ENCODE measurements around the gene GRPEL2. TPM values are rescaled to one million over a fixed set of nuclear protein-coding genes. Genes with fewer than 3 reads are reported as not detected.

The GRPEL2 gene
- total and polyA plus RNA-seq, 2 experiments from 2014 or later, result 20.2 to 62.2 TPM

GRCh38 chr5:149313151-149313841, 32.0 kb upstream of the GRPEL2 start (continued):
- TF ChIP-seq ZNF331 (CRISPR knock-in tag; IDR thresholded peaks at IDR 0.05; ENCODE audit: low read depth), result no peak
- no peak for TF ChIP-seq ETS1 (IDR thresholded peaks at IDR 0.05)
- TF ChIP-seq EZH2 (IDR thresholded peaks at IDR 0.05; ENCODE audit: low read depth, unreplicated experiment), result no peak

GRCh38 chr5:149314571-149315111, 30.7 kb upstream of the GRPEL2 start:
- no peak overlapping the region for H3K4me2 ChIP-seq
- no peaks in the 10 kb centered on the region for H4K20me1 ChIP-seq (replicated peaks; ENCODE audit: insufficient read depth)
- Mint-ChIP-seq H3K4me1 (peaks cover 19% of the 10 kb centered on the region), H3K36me3 (ENCODE audit: low read depth) (no peaks in the 10 kb centered on the region), H3K4me3 (no peak overlapping the region), H3K9me3 (no peaks in the 10 kb centered on the region), H3K27ac (no peak overlapping the region), H3K27me3 (ENCODE audit: insufficient read depth, low read depth, poor library complexity) (peaks cover 2% of the 10 kb centered on the region)
- TF ChIP-seq POLR2AphosphoS5 (IDR thresholded peaks at IDR 0.05; ENCODE audit: low read depth), result no peak
- TF ChIP-seq CTCF (conservative IDR thresholded peaks at IDR 0.05; ENCODE audit: low read depth in 2 of 2), result peak; percentile 11 to 28; a peak in 2 of 4 replicates
- no peak for TF ChIP-seq EZH2 (IDR thresholded peaks at IDR 0.05; ENCODE audit: low read depth, unreplicated experiment)
- no peaks in the 10 kb centered on the region for H3K36me3 ChIP-seq (ENCODE audit: insufficient read depth)
- no peaks in the 10 kb centered on the region for H3K79me2 ChIP-seq (replicated peaks; ENCODE audit: insufficient read depth)
- no peaks in the 10 kb centered on the region for H3K4me1 ChIP-seq (ENCODE audit: insufficient read depth)
- no peaks in the 10 kb centered on the region for H3K9me2 ChIP-seq (ENCODE audit: insufficient read depth)
- H3F3A ChIP-seq (replicated peaks; ENCODE audit: low read depth), result no peaks in the 10 kb centered on the region
- H3K27me3 ChIP-seq (ENCODE audit: insufficient read depth), result no peaks in the 10 kb centered on the region
- H2AFZ ChIP-seq, result no peak overlapping the region
- DNase-seq (ENCODE audit: low spot score) (no peak), ATAC-seq (no peak)
- no peak overlapping the region for H3K27ac ChIP-seq (ENCODE audit: low read depth)
- H3K4me3 ChIP-seq, result no peak overlapping the region

GRCh38 chr5:149315753-149316152, 29.5 kb upstream of the GRPEL2 start:
- no peaks in the 10 kb centered on the region for H3K36me3 ChIP-seq (ENCODE audit: insufficient read depth)
- no peak overlapping the region for H3K27ac ChIP-seq (ENCODE audit: low read depth)
- H3K4me3 ChIP-seq, result no peak overlapping the region
- no peaks in the 10 kb centered on the region for H3K27me3 ChIP-seq (ENCODE audit: insufficient read depth)
- peaks cover 14% of the 10 kb centered on the region for H3K4me1 Mint-ChIP-seq
- H4K20me1 ChIP-seq (replicated peaks; ENCODE audit: insufficient read depth), result no peaks in the 10 kb centered on the region
- no peaks in the 10 kb centered on the region for H3K79me2 ChIP-seq (replicated peaks; ENCODE audit: insufficient read depth)
- no peak for DNase-seq (ENCODE audit: low spot score)
- H3K4me1 ChIP-seq (ENCODE audit: insufficient read depth), result no peaks in the 10 kb centered on the region
- H3K9me3 Mint-ChIP-seq, result no peaks in the 10 kb centered on the region
- H3K27ac Mint-ChIP-seq, result no peak overlapping the region
- no peaks in the 10 kb centered on the region for H3K36me3 Mint-ChIP-seq (ENCODE audit: low read depth)
- peaks cover 2% of the 10 kb centered on the region for H3K27me3 Mint-ChIP-seq (ENCODE audit: insufficient read depth, low read depth, poor library complexity)
- H3K9me2 ChIP-seq (ENCODE audit: insufficient read depth), result no peaks in the 10 kb centered on the region
- no peaks in the 10 kb centered on the region for H3F3A ChIP-seq (replicated peaks; ENCODE audit: low read depth)
- H3K4me3 Mint-ChIP-seq, result no peak overlapping the region
- H3K4me2 ChIP-seq, result no peak overlapping the region
- no peak overlapping the region for H2AFZ ChIP-seq
- no peak for ATAC-seq
- no peak for TF ChIP-seq ETS1 (IDR thresholded peaks at IDR 0.05)
- TF ChIP-seq STAT1 (IDR thresholded peaks at IDR 0.05; ENCODE audit: unreplicated experiment), result no peak
- TF ChIP-seq CTCF (conservative IDR thresholded peaks at IDR 0.05; ENCODE audit: low read depth in 2 of 2), result no peak
- no peak for TF ChIP-seq EZH2phosphoT487 (IDR thresholded peaks at IDR 0.05; ENCODE audit: unreplicated experiment)
- no peak for TF ChIP-seq ZNF114 (CRISPR knock-in tag; IDR thresholded peaks at IDR 0.05)
- no peak for TF ChIP-seq ZNF331 (CRISPR knock-in tag; IDR thresholded peaks at IDR 0.05; ENCODE audit: low read depth)
